ENCODE data around the gene DDX39B.
"Not testable (repeated sequence)": the region's sequence is repeated elsewhere in the genome, so short reads cannot be mapped to it uniquely, and the experiment has no call there.

DDX39B gene

DNA sequence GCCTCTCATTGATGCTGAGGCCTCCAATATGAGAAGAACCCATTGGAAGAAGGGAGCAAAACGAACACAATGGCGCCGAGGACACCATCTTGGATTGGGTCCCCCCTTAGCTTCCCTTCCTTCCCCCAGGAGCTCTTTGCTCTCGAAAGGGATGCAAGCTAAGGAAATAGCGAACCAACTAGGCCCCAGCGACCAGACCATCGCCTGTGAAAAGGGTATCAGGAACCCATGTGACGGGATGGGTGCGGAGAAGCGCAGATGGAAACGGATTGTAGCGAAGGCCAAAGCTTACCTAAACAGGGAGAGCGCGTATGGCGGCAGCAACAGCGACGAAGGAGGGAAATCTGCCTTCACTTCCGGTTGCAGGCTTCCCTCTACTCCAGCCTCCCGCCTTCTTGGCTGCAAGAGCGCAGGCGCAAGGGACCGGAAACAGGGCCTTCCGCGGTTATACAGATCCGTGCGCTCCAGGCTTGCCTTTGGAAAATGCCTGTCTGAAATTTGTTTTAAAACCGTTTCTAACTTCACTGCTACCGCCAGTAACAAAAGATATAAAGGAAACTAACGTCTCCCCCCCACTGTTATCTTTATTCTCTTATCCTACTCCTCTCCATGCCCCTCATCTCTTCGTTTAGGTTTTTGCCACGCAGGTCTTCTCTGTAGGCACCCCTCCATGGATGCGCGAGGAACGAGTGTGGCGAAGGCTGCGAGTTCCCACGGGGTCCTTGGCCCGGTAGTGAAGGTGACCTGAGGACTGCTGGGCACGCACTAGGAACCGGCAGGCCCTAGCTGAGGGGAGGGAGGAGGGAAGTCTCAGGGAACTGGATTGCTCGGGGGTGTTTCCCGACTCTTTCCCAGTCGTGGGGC is at the start of gene DDX39B:
Gene DDX39B, minus strand, starts transcription at position 346 of the 864 bp plus-strand sequence. CDS start 1,471 bp downstream, outside the sequence.
- peak within 1 kb of the TSS; percentile 94 for H3K4me3 ChIP-seq (ENCODE audit: low read depth, low read length)
- TF ChIP-seq, protein P1, sequence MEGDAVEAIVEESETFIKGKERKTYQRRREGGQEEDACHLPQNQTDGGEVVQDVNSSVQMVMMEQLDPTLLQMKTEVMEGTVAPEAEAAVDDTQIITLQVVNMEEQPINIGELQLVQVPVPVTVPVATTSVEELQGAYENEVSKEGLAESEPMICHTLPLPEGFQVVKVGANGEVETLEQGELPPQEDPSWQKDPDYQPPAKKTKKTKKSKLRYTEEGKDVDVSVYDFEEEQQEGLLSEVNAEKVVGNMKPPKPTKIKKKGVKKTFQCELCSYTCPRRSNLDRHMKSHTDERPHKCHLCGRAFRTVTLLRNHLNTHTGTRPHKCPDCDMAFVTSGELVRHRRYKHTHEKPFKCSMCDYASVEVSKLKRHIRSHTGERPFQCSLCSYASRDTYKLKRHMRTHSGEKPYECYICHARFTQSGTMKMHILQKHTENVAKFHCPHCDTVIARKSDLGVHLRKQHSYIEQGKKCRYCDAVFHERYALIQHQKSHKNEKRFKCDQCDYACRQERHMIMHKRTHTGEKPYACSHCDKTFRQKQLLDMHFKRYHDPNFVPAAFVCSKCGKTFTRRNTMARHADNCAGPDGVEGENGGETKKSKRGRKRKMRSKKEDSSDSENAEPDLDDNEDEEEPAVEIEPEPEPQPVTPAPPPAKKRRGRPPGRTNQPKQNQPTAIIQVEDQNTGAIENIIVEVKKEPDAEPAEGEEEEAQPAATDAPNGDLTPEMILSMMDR (IDR thresholded peaks at IDR 0.05; ENCODE audit: low read depth, low read length, missing control alignments) = no peak
- in situ Hi-C loops (cut with HindIII; ENCODE audit: low sequenced_read_pairs) = loop anchor here (5.0 kb wide), 1 partner anchor 75 kb away; the partner anchor contains the start of gene AIF1
- peak; percentile 95 for DNase-seq (ENCODE audit: low read depth)

DNA sequence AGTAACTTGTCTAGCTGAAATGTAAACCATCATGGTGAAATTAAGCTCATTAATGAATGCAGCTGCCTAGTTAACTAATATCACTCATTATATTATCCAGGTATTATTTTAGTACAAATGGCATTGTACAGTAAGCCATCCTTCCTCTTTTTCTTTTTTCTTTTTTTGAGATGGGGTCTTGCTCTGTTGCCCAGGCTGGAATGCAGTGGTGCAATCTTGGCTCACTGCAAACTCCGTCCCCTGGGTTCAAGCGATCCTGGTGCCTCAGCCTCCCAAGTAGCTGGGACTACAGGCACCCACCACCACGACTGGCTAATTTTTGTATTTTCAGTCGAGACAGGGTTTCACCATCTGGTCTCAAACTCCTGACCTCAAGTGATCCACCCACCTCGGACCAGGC is 48.9 kb upstream of the DDX39B start:
- in situ Hi-C loops (cut with HindIII; ENCODE audit: low sequenced_read_pairs); H3K4me3 ChIP-seq (ENCODE audit: low read depth, low read length); DNase-seq (ENCODE audit: low read depth): not testable (repeated sequence)

GRCh38 chr6:31588871-31589650 is 47.3 kb upstream of the DDX39B start:
- DNase-seq (ENCODE audit: low read depth) = no peak

GRCh38 chr6:31587791-31588777 is 46.3 kb upstream of the DDX39B start:
- no peak overlapping the region for H3K4me3 ChIP-seq (ENCODE audit: low read depth, low read length)
- TF ChIP-seq, protein P1 (IDR thresholded peaks at IDR 0.05; ENCODE audit: low read depth, low read length, missing control alignments) = no peak
- in situ Hi-C loops (cut with HindIII; ENCODE audit: low sequenced_read_pairs) = no loop called here
- DNase-seq (ENCODE audit: low read depth) = no peak

More at GRCh38 chr6:31588871-31589650, 47.3 kb upstream of the DDX39B start:
- no peak overlapping the region for H3K4me3 ChIP-seq (ENCODE audit: low read depth, low read length)
- in situ Hi-C loops (cut with HindIII; ENCODE audit: low sequenced_read_pairs) = no loop called here
- TF ChIP-seq, protein P1 (IDR thresholded peaks at IDR 0.05; ENCODE audit: low read depth, low read length, missing control alignments) = no peak

GRCh38 chr6:31586599-31587281 is 44.9 kb upstream of the DDX39B start:
- no peak for DNase-seq (ENCODE audit: low read depth)
- TF ChIP-seq, protein P1 (IDR thresholded peaks at IDR 0.05; ENCODE audit: low read depth, low read length, missing control alignments) = no peak
- in situ Hi-C loops (cut with HindIII; ENCODE audit: low sequenced_read_pairs) = no loop called here
- no peak overlapping the region for H3K4me3 ChIP-seq (ENCODE audit: low read depth, low read length)

- in situ Hi-C loops (cut with HindIII; ENCODE audit: low sequenced_read_pairs) = no loop called here
- no peak within 1 kb of the TSS for H3K4me3 ChIP-seq (ENCODE audit: low read depth, low read length)
- TF ChIP-seq, protein P1 (IDR thresholded peaks at IDR 0.05; ENCODE audit: low read depth, low read length, missing control alignments) = no peak
- DNase-seq (ENCODE audit: low read depth) = no peak
Measured at GRCh38 chr6:31586008-31586407, 44.2 kb upstream of the DDX39B start, which contains the start of gene LST1. TSS of gene LST1 (plus strand) at chr6:31586277. CDS start at chr6:31587300, 1,023 bp downstream.
